Right renal cortex interstitium (tissue), 3 donors: ENCODE results near the gene RNF212. TPM values are rescaled to one million over a fixed set of nuclear protein-coding genes. Genes with fewer than 3 reads are reported as not detected.
"Not testable (repeated sequence)": the region's sequence is repeated elsewhere in the genome, so short reads cannot be mapped to it uniquely, and the experiment has no call there.

Experiments used
- DNase-seq, 3 donors: peaks; one replicate each; pipeline ENCODE4 v3.0.0-alpha.2; 2013; ENCODE audit warnings: low read depth in 3 of 3, low spot score in 2 of 3
- polyA plus RNA-seq, 3 donors: library from polyadenylated mRNA; unstranded; fragments of 120-200 nt; gene quantifications; one replicate each; pipeline ENCODE4 v1.2.1, GENCODE V29; 2013; ENCODE audit not compliant: insufficient read length in 3 of 3

RNF212 gene, protein sequence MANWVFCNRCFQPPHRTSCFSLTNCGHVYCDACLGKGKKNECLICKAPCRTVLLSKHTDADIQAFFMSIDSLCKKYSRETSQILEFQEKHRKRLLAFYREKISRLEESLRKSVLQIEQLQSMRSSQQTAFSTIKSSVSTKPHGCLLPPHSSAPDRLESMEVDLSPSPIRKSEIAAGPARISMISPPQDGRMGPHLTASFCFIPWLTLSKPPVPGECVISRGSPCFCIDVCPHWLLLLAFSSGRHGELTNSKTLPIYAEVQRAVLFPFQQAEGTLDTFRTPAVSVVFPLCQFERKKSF
- 10 to 100 TPM; 11.3 to 14.9 (median 11.5) TPM for polyA plus RNA-seq

DNA sequence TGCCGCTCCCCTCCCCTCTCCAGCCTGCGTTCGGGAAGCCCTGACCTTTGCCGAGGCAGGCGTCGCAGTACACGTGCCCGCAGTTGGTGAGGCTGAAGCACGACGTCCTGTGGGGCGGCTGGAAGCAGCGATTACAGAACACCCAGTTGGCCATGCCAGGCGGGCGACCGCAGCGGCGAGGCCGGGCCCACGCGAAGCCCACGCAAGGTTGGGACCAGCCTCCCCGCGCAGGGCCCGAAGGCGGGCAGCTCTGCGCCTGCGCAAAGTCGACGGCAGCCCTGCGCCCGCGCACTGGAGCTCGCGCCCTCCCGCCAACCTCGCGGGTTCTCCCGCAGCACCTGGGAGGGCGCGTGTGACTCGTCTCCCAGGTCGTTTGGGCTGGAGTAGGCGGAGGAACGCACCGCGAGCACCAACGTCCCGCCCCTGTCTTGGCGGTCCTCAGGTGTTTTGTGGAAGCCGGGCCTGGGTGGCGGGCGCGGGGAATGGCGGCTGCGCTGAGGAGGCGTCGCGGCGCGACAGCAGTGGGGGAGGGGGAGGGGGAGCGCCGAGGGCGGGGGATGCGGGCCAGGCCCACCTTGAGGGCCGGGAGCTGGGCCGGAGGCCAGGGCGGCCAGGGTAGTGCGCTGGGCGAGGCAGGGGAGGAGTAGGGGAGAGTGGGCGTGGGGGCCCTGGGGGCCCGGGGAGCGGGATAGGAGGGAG, at the start of gene RNF212:
Gene RNF212 (minus strand): TSS at position 254 of the 699 bp plus-strand sequence. CDS start 100 bp downstream, at position 154.
- no peak for DNase-seq

DNA sequence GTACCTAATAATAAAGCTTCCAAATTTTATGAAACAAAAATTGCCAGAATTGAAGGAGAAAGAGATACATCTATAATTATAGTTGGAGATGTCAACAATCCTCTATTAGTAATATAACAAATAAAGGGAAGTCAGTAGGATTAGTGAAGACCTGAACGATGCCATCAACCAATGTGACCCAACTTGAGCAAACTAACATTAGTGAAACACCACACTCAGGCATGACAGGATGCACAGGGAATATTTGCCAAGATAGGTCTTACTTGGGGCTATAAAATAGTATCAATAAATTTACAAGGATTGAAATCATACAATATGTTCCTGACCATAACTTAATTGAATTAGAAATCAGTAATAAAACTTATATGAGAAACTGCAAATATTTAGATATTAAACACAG, 47.0 kb upstream of the RNF212 start:
- DNase-seq, result no peak

DNA sequence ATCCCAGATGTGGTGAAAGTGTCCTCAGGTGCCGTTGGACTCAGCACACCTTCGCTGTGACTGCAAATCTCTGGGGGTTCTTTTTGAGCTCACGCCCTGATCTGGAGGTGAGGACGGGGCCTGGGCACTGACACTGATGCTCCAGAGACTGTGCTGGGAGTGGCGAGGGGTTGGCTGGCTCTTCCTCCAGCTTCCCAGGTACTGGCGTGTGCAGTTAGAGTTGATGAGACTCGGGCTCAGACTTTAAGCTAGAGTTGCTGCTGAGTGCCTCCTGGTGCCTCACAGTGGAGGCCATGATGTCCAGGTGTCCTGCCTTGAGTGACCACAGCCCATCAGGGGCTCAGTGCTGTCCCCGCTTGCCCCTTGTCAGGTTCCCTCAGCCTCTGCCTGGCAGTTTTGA, 42.7 kb upstream of the RNF212 start:
- no peak for DNase-seq

DNA sequence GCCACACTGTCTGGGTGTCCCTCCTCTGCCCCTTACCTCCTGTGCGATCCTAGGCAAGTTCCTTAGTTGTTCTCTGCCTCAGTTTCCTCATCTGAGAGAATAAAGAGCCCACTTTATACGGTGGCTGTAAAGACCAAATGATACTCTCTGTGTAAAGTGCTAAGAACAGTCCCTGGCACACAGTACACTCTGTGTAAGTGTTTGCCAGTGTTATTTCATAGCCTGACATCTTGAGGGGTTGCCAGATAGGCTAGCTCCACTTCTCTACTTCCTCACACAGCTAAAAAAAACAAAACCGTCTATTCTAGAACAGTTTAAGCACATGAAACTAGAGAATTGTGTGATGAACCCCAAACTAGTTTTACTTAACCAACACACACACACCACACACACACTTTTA, 42.0 kb upstream of the RNF212 start:
- DNase-seq, result no peak

DNA sequence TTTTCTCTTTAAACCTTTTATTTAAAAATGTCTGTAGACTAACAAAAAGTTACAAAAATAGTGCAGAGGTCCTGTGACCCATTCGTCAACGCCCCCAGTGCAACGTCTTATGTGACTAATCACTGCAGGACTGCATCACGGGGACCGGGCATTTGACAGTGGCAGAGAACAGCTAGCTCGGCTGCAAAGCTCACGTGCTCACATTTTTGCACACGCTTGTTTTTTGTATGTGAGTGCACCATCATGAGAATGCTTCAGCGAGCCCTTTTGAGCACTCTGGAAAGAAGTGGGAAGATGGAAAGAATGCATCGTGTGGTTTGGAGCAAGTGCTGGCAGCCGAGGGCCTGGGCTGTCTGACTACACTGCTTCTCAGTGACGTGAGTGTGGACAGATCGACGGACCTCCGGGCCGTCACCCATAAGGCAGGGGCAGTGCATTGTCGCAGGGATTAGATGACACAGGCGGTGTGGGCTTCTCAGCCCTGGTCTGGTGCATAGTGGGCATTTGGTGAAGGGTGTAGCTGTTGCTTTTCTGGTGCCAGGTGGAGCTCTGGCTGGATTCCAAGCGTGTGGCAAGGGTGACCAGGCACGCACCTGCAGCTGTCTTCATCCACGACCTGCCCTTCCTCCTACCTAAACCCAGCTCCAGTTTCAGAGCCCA, 41.3 kb upstream of the RNF212 start:
- no peak for DNase-seq

DNA sequence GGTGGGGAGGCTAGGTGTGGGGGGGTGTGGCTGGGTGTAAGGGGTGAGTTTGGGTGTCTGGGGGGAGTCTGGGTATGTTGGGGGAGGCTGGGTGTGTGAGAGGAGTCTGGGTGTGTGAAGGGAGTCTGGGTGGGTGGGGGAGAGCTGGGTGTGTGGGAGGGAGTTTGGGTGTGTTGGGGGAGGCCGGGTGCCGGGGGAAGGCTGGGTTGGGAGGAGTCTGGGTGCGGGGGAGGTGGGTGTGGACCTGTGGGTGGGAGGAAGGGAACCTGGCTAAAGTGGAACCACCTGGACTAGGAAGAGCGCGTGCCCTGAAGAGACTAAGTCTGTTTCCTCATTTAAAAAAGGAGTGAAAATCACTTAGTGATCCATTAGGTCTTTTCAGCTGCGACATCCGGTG, 40.8 kb upstream of the RNF212 start:
- no peak for DNase-seq

DNA sequence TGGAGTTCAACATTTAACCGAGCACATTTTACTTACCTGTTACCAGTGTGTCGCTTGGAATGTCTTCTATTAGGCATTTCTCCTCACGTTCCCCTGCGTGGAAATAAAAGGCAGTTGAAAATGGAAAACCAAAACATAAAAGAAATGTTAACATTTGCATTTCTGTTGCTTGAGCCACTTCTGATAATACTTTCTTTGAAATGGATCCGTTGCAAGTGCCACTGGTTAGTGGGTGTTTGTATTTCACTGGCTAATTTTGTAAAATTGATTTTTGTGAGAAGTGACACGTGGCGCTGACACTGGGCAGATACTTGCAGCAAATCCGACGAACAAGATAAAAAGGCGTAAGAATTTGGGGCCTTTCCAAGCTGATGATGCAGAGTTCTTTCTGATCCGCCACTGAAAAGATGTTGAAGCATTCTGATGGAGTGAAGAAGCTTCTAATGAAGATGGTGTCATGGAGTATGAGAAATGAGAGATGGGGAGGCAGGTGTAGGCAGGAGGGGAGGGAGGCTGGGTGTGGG, 40.3 kb upstream of the RNF212 start:
- no peak for DNase-seq

DNA sequence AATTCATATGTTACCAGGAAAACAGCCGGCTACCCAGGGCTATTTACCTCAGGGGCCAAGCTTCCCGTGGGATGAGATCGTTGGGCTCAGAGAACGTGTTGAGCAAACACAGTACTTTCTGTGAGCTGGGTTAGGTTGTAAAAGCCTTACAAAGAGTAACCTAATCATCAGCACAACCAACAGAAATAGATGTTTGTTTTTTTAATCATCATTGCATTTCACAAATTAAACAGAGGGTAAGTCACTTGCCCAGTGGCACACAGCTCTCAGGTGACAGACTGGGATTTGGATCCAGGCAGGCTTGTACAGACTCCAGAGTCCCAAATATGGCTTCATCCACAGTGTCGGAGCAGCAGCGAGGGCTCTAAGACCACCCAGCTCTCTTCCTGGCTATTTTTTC, 38.9 kb upstream of the RNF212 start:
- no peak for DNase-seq

DNA sequence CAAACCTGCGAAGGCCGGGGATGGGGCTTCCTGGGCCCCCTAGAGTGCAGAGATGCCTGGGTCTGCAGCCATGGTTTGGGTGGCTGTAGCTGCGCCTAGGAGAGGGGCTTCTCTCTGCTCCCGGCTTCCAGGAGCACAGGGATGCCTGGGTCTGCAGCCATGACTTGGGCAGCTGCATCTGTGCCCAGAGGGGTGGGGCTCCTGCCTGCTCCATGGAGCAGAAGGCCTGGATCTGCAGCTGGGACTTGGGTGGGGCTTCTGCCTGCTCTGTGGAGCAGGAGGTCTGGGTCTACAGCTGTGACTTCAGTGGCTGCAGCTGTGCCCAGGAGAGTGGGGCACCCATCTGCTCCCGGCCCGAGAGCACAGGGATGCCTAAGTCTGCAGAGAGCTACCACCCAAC, 38.2 kb upstream of the RNF212 start:
- no peak for DNase-seq

DNA sequence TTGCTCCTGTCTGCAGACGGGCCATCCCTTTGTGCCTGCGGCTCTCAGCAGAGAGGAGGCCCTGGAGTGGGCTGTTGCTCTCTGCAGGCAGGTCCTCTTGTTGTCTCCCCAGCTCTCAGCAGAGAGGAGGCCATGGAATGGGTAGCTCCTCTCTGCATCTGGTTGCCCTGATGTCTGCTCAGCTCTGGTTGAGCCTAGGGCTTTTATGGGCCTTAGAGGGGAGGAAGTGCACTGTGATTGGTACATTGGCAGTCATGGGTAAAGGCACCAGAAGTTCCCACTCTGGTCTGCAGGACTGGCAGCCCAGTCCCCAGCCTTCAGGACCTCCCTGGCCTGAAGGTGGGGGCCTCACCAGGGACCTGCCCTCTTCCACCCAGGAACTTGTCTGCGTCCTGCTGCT, 37.5 kb upstream of the RNF212 start:
- no peak for DNase-seq

DNA sequence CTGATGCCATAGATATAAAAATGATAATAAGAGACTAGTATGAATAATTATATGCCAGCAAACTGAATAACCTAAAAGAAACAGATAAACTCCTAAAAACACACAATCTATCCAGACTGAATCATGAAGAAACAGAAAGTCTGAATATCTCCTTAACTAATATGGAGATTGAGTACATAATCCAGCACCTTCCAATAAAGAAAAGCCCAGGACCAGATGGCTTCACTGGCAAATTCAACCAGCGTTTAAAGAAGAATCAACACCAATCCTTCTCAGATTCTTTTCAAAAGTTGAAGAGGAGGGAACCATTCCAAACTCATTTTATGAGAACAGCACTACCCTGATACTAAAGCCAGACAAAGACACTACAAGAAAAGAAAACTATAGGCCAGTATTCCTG, 26.5 kb upstream of the RNF212 start:
- DNase-seq, result no peak

DNA sequence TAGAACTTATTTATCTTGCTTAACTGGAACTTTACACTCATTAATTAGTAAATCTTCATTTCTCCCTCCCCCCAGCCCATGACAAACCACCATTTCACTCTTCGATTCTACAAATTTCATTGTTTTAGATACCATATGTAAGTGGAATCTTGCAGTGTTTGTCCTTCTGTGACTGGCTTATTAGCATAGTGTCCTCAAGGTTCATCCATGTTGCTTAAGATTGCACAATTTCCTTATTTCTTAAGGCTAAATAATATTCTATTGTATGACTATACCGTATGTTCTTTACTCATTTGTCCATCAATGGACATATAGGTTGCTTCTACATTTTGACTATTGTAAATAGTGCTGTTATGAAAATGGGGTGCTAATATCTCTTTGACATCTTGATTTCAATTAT, 24.5 kb upstream of the RNF212 start:
- DNase-seq, result no peak

DNA sequence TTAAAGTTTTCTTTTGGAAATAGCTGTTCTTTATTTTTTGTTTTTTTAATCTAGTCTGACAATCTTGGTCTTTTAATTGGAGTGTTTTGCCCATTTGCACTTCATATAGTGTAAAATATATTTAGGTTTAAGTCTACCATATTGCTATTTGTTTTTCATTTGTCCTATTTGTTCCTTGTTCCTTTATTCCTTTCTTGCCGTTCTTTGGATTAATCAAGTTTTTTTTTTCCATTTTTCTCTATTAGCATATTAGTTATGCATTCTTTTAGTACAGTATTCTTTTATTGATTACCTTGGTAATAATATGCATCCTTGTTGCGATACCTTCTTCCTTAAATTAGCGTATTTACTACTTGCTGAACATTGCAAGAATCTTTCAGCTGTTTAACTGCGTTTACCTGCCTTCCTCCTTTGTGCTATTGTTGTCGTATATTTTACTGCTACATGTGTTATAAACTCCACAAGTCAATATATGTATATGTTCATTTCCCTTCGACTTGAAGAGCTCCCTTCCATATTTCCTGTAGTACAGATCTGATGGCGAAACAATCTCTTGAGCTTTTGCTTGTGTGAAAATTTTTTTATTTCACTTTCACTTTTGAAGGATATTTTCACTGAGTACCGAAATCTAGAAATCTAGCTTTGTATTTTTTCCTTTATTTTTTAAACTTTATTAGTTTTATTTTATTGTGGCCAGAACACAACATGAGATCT, 23.9 kb upstream of the RNF212 start:
- DNase-seq, result no peak

DNA sequence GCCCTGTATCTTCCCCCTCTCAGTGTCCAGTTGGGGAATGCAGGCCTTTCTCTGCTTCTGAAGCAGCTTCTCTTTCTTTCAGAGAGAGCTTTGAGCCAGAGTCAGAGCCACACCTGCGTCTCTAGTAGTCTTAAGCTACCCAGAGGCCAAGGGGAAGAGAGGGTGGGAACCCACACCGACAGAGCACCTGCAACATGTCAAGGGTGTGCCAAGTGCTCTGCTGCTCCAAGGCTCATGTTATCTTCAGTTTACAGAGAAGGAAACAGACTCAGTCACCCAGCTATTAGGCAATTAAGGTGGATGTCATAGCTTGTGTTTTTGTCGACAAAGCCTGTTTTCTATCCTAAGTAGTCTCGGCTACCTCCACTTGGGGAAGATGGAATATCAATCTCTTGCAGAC, 22.7 kb upstream of the RNF212 start:
- no peak for DNase-seq

DNA sequence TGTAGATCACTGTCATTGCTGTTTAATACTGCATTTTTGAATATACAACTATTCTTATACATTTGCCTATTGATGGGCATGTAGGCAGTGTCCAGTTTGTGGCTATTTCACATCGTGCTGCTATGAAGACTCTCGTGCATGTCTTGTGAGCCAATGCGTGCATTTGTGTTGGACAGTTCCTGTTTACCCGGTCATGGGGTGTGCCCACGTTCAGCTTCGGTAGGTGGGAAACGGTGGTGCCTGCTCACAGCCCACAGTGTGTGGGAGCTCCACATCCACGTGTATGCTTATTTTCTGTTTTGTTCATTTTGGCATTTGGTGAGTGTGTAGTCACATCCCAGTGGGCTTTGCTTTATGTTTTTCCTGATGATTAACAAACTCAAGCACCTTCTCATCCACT, 19.7 kb upstream of the RNF212 start:
- DNase-seq, result no peak

DNA sequence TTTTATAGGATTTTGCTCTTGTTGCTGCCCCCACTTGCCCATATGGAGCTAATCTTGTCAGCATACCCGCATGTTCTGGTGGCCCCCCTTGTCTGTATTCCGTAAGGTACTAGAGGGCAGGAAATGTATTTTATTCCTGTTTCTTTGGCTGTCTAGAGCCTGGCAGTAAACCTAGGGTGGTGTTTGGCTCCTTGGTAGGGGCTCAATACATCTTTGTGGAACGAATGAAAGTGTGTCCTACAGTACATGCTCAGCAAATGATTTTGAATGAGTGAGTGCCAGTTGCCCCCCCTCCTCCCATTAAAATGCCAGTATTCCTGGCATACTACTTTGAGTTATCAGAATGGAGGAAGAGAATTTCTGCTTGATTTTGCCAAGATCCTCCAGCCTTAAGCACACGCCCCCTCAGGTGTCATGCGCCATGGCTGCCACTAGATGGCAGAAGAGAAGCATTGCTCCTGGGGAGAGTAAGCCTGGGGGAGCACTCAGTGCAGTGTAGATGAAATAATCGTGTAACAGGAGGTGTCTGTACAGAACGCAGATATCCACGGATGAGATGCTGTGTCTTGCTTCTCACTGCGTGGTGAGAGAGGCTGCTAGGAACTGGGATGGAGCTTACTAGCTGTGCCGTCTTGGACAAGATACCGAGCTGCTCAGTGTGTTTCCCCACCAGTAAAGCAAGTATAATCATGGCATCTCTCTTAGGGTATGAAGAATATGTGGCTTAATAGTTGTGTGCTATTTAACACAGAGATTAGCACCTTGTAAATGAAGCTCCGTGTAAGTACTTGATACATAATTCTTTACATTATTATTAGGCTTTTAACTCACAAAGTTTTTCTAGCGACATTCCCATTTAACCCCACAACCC, 17.2 kb upstream of the RNF212 start:
- DNase-seq, result peak; percentile 63 to 67 (median 64)

DNA sequence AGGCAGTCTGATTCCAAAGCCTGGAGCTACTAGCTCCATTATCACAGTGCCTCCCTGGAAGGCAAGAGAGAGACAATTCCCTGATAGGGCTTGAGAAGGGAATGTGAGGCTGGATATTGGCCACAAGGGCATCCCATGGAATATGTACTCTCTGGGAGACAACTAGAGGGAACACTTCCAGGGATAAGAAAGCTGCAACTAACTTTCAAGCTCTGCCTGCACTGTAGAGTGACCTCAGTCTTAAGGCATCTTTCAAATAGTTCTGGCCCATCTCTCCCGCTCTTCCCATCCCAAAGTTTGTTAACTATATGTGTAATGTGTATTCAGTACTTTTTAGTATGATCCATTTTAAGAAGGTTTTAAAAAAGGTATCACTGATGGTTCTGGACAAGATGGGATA, 13.1 kb upstream of the RNF212 start:
- no peak for DNase-seq

DNA sequence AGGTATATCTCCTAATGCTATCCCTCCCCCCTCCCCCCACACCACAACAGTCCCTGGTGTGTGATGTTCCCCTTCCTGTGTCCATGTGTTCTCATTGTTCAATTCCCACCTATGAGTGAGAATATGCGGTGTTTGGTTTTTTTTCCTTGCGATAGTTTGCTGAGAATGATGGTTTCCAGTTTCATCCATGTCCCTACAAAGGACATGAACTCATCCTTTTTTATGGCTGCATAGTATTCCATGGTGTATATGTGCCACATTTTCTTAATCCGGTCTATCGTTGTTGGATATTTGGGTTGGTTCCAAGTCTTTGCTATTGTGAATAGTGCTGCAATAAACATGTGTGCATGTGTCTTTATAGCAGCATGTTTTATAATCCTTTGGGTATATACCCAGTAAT, 12.1 kb upstream of the RNF212 start:
- not testable (repeated sequence) for DNase-seq

DNA sequence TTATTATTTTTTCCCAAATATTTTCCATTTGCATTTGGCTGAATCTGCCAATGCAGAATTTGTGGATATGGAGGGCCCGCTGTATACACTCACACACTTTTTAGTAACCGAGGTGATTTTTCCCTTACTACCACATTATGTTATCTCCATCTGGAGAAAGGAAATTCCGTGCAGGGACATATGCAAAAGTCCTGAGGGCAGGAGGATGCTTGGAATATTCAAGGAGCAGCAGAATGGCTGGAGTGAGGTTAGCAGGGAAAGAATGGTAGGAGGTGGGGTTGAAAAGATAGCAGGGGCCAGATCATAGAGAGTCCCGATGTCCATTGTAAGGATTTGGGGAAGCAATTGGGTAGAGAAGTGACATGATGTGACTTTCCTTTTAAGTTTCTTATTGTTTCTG, 11.5 kb upstream of the RNF212 start:
- DNase-seq, result no peak

DNA sequence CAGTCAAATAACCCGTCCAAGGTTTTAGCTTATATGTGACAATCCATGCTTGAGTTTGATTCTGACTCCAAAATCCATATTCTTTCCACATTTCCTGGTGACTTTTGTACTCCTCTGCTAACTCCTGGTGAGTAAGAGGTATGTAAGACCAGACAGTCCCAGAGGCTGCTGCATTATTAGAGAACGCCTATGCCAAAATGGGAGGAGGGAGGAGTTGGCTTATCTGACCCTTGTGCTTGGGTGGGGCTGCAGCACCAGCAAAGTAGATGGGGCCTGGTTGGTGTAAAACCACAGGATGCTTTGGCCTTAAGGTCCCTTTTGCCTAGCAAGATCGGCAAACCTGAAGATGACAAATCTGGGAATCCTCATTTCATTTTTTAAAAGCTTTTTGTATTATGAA, 9.1 kb upstream of the RNF212 start:
- DNase-seq, result no peak
